ENCODE results near the gene SKP2.
"Not testable (repeated sequence)": the region's sequence is repeated elsewhere in the genome, so short reads cannot be mapped to it uniquely, and the experiment has no call there.

SKP2 gene

DNA sequence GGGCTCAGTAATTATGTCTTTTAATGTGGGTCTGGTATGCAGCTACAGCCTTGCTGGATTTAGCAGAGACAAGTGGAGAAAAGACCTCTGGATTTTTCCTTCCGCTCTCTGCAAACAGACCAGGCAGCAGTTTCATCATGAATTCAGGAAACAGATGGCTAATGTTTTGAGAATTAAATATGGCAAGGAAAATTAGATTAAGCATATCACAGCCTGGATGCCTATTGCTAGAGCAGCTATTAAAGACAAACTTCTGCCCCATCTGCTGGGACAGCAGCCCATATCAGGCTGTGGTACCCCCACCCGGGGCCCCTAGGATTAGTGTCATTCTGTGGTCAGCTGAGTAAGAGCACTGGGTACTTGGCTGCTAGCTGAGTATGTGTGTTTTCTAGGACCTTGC lies 6.2 kb downstream of the SKP2 start:
- no peak for DNase-seq

DNA sequence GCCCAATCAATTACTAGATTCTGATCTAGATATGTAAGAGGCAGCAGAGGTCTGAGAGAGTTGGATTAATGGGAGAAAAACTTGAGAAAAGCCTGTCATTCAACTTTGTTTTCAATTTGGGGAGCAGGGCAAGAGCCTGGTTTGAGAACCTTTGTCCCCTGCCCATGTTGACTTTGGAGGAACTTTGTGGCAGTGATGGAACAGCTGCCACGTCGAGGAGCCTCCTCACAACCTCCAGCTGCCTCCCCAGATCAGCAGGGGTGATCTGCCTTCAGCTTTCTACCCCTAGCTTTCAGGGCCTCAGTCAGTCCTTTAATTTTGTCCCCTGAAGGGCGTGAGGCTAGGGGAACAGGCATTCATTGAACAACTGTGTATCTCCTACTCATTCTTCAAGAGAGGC lies 8.7 kb downstream of the SKP2 start:
- no peak for DNase-seq

DNA sequence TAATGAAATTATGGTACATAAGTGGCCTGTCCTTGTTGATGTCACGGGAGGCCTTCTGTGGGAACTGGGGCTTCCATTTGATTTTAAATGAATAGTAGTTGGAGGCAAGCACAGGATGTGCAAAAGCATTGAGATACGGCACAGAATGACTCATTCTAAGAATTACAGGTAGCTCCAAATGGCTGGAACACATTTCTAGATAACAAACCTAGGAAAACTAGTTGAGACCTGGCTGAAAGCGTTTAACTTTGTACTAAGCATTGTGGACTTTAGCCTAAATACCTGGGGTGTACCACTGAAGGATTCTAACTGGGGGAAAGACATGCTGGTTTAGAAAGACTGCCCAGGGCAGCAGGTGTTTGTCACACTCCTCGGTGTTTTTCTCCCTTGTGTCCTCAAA lies 9.4 kb downstream of the SKP2 start:
- DNase-seq = no peak

DNA sequence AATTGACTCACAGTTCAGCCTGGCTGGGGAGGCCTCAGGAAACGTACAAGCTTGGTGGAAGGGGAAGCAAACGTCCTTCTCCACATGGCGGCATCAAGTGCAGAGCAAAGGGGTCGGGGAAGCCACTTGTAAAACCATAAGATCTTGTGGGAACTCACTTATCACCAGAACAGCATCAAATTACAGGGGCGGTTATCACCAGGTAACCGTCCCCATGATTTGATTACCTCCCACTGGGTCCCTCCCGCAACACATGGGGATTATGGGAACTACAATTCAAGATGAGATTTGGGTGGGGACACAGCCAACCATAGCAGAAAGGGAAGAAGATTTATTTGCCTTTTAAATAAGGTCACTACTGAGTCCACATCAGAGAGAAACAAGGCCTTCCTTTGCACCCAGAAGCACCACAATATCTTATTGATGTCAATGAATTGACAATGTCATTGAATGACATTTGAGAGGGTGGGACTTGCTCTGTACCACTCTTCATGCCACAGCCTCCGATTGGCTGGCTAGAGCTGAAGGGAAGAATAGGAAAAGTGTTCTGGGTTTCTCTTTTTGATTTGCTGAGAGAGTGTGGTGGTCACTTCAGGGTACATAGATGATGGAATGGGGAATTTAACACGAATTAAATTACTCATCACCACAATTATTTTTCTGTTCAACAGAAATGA lies 11.0 kb downstream of the SKP2 start:
- no peak for DNase-seq

DNA sequence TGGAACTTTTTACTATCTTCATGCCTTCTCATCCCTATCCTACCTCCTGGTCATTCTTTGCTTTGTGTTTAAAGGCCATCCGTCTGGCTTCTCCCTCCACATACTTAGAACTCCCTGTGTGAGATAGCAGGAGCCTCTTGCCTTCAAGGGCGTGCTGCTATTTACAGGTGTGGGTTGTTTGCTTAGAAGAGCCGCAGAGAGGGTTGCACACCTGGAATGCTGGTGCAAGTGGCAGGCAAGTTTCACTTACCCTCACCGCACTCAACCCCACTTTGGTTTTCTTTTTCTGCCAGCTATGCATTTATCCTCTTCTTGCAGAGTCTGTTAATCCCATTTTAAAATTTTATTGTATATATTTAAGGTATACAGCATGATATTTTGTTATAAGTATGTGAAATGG lies 12.6 kb downstream of the SKP2 start:
- DNase-seq = no peak

DNA sequence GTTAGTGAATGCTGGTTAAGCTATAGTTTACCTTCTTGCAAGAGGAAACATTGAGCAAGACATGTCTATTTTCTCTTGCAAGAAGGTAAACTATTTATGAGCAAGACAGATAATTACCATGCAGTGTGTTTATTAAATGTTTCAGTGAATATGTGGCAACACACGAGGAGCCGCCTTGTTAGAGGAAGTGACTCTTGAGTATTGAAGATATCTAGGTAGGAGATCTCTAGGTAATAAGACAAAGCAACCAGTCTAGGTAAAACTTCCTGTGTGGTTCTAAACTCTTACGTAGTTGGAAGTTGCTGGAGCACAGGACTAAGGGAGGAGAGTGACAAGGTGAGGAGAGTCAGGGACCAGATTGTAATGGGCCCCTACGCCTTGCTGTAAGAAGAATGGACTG lies 16.8 kb downstream of the SKP2 start:
- no peak for DNase-seq

DNA sequence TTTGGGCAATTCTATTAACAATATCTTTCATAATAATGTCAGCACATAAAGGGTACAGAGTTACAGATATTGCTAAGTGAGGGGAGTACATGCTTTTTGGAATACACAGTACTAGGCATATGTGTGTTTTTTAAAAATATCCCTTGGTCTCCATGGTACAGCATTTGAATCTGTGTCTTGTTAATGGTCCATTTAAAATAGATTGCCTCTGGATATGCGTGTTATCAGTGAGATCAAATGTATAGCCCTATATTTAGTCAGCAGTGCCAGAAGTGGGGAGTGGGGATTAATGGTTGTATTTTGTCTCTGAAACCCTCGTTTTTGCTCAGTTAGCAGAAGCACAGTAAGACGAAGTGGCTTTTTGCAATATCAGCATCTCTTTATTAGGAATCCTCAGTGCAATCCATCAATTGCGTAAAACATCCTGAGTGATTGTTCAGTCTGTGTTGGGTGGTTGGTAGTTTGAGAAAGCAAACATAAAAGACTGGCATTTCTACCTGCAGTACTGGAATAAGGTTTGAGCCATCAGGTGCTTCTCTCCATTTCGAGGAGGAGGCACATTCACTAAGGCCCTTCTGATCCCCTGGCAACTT lies 19.0 kb downstream of the SKP2 start:
- no peak for DNase-seq

GRCh38 chr5:36172599-36172998 lies 20.7 kb downstream of the SKP2 start:
- DNase-seq = no peak

DNA sequence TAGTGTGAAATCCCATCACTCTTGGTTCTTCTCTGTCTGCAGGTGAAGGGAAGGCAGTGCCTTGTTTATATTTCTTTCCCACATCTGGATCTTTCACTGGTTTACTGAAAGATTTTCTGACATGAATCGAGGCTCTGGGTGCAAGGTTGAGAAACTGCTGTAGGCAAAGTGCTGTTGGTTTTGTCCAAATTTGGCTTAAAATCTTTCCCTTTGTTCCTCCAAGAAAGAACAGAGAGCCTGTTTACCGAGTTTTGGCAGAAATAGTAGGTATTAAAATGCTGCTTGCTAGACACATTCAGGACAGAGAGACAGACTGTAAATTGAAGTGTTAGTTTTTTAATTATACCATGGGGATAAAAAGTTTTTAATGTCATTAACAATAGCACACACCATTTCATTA lies 21.5 kb downstream of the SKP2 start:
- DNase-seq = no peak

- DNase-seq = no peak
These were observed 22.2 kb downstream of the SKP2 start for GRCh38 chr5:36174119-36174518.

GRCh38 chr5:36175043-36175442 lies 23.1 kb downstream of the SKP2 start:
- DNase-seq = no peak

GRCh38 chr5:36177154-36177553 lies 25.2 kb downstream of the SKP2 start:
- DNase-seq = no peak

DNA sequence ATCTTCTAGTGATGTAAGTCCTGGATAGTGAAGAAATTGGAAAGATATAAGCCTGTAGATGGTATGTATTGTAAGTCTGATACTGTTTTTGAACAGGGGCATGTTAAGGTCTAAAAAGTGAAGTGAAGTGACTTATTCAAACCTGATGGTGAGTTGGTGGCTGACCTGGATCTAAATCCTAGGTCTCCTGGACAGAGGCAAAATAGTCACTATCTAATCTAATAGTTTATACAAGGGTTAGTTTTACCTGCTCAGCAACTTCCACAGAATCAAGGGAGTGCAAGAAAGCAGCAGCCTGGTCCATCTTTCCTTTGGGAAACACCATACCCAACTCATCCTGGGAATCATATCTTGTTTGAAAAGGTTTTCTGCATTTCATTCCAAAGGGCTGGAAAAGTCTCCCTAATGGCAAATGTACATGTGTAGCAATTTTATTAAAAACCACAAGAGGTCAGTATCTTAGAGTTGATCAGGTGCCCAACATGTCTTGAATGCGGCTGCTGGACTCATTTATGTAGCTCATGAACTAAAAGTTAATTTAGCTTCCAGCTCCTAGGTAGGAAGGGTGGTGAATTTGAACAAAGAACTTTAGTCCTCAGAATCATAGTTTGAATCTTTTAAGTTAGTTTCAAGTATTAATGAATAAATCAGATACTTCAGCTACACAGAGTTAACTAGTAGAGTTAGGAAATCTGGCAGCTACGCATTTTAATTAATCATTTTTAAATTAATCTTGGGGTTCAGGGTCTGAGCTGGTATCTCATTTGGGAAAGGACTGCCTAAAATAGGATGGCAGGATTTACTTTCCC lies 26.0 kb downstream of the SKP2 start:
- no peak for DNase-seq

- no peak for DNase-seq
These were observed 26.6 kb downstream of the SKP2 start for GRCh38 chr5:36178524-36178890.

- DNase-seq = no peak
These were observed 28.0 kb downstream of the SKP2 start for GRCh38 chr5:36179950-36180349.

DNA sequence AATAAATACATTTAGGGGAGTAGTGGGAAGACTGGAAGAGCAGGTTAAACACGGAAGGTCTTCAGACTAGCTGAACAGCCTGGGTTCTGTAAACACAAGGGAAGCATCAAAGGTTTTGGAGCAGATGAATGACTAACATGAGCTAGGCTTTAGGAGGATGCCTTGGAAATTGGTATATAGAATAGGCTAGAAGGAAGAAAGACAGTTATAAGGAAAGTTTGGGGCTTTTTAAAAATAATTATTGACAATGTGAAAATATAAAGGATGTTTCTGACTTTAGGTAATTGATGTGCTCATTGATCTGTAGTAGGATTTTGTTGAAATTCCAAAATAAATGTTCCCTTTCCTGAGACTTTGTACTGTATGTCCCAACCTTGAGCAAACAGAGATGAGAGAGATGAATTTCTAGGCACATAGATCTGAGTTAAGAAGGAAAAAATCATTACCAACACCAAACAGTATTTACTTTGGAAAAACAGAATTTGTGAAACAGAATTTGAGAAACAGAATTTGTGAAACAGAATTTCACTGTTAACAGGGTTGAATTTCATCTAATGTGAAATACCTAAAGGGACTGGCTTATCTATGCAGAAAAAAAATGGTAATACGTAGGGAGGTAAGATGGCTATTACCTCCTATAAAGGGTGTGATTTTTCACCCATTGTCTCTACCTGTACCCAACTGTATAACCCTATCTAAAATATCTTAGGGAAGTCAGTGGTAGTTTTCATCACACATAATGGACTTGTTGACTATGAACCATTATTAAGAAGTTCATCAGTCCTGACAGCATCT lies 28.8 kb downstream of the SKP2 start:
- DNase-seq = no peak

DNA sequence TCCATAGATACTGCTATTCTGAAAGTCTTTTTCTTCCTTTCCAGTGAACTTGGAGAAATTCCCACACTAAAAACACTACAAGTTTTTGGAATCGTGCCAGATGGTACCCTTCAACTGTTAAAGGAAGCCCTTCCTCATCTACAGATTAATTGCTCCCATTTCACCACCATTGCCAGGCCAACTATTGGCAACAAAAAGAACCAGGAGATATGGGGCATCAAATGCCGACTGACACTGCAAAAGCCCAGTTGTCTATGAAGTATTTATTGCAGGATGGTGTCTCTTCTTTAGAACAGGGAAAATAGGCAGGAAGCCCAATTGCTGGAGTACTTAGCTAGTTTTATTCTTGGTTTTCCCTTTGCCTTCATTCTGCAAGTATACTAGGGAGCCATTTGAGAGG lies 29.9 kb downstream of the SKP2 start:
- DNase-seq = no peak

- not testable (repeated sequence) for DNase-seq
These were observed 32.5 kb downstream of the SKP2 start for GRCh38 chr5:36184408-36184807.

- no peak for DNase-seq
These were observed 41.8 kb downstream of the SKP2 start for GRCh38 chr5:36193746-36194145.

DNA sequence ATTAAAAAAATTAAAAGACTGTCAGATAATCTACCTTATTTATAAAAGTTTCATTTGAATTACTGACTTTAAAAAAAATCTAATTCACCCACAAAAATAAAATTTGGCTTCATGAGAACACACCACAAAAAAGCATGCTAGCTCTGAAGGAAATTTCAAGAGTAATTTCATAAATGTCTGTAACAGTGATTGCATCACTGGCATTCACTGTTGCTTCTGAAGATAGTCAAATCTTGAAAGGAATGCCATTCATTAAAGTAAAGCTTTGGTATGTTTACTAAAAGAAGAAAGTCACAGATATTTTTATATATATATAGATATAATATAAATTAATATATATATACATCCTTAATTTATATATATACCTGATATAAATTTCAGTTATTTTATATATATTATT lies 46.4 kb downstream of the SKP2 start:
- DNase-seq = no peak

DNA sequence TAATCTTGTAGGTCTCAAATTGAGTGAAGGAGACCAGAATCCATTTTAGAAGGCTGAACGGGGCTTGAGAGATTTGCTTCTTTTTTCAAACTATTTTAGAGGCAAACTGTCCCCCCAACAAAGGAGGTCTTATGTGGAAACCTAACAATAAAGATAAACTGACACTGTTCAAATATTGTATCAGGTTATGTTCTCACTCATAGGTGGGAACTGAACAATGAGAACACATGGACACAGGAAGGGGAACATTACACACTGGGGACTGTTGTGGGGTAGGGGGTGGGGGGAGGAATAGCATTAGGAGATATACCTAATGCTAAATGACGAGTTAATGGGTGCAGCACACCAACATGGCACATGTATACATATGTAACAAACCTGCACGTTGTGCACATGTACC lies 46.9 kb downstream of the SKP2 start:
- not testable (repeated sequence) for DNase-seq

DNA sequence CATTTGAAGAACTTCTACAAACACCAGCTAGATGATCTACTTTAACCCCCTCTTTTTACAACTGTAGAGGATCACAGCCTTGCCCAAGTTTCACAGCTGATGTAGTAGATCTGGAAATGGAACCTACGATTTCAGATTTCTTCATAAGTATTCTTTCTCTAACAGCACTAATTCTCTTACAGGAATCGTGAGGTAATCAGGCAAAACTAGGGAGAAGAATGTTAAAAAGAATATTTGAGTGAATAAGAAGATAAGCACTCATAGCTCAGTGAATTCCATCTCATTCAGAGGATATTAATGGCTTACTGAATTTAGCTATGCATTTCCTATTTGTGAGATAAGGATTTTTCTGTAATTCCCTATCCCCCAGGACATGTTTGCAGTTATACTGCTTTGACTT lies 47.7 kb downstream of the SKP2 start:
- DNase-seq = no peak

GRCh38 chr5:36200513-36200912 lies 48.6 kb downstream of the SKP2 start:
- DNase-seq = no peak

- DNase-seq = no peak
These were observed 50.6 kb downstream of the SKP2 start for GRCh38 chr5:36202521-36202961.

All from NCI-H1417 treated with DMSO at 0.1 percent for 48 hours (cell line).